ENCODE results near the gene CHCHD10.

Gene CHCHD10

GRCh38 chr22:23793326-23793725 is 25.6 kb upstream of the CHCHD10 start:
- H3K4me3 ChIP-seq (ENCODE audit: low read length), result no peak overlapping the region
- no peak for TF ChIP-seq ZNF274 (IDR thresholded peaks at IDR 0.05; ENCODE audit: low read depth, low read length)

DNA sequence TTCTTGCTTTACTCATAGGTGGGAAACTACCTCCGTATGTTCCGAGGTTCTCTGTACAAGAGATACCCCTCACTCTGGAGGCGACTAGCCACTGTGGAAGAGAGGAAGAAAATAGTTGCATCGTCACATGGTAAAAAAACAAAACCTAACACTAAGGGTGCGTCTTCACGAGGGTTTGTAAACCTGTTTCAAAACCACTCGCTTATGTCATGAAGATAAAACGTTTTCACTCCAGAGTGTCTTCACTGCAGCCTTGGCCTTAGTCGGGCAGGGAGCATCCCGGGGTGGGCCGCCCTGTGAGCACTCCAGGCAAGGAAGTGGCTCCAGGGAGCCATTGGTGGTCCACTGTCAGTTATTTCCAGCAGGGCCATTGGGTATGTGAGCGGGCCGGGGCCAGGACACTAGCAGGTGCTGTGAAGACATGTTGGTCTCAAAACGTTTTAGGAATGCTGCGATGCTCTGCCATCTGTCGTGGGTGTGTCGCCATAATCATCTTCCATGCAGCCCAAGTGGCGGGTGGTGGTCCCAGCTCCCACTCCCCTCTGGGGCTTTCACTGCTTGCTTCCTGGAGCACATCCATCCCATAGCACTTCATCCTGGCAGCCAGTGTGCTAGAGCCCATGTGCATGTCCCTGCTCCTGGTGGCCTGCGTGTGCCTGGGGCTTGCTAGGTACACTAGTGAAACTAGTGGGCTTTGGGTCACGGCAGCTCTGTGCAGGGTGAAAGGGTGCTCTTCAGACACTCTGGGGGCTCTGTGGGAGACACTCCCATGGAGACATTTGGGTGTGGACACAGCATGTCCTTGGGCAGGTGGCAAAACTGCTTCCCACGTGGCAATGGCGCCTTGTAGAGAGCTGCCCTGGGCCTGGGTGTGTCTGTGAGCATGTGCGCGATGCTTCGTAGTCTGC is 24.2 kb upstream of the CHCHD10 start:
- no peak overlapping the region for H3K4me3 ChIP-seq (ENCODE audit: low read length)
- TF ChIP-seq ZNF274 (IDR thresholded peaks at IDR 0.05; ENCODE audit: low read depth, low read length), result no peak

DNA sequence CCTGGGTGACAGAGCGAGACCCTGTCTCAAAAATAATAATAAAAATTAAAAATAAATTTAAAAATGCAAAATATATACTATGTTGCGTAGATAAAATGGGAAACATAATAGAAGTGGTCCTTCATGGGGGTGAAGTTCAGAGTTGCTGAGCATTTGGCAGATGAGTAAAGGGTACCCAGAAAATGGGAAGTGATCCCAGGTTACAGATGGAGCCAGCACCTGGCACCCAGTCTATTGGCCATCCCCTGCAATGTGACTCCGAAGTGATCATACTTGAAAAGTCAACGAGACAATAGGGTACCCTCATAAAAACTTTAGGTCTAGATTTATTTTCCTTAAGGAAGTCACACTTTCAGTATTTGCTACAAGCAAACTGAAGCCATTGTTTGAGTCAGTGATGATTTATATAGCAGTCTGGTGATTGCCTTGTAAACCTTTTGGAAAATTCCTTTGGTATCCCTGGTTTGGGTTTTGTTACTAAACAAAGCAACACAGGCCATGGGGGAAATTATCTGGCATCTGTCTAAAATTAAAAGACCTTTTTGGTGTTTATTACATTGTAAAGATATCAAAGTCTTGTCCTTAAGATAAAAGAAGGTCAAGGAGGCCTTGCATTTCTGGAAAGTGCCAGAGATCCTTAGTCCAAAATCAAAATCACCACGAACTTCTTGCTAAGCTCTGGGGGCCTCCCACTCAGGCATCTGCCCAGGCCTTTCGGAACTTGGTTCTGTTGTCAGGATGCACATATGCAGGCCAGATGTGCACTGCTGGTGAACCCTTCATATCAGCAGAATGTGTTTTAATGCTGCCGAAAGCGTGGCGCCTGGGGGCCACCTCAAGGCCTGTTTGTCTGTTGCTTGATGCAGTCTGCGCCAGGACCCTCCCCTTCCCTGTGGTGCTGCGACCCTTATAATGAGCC is 23.3 kb upstream of the CHCHD10 start:
- H3K4me3 ChIP-seq (ENCODE audit: low read length), result no peak overlapping the region
- no peak for TF ChIP-seq ZNF274 (IDR thresholded peaks at IDR 0.05; ENCODE audit: low read depth, low read length)

DNA sequence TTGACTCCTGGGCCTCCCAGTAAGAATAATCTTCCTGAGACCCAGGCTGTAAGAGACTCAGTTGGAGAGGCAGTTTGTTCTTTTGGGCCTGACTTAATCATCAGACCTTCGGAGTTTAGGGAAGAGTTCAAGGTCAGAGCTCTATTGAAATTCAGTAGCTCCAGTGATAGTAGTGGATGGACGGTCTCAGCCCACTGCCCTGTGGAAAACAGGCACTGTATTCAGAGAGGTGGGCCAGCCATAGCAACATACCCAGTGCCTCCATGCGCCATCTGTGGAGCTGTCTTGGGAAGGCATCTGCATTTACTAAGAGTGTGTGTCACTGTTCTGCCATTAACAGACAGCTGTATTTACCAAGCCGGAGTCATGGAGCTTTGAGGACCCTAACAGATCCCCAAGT is 21.9 kb upstream of the CHCHD10 start:
- no peak overlapping the region for H3K4me3 ChIP-seq (ENCODE audit: low read length)

GRCh38 chr22:23789121-23789520 is 21.3 kb upstream of the CHCHD10 start:
- no peak overlapping the region for H3K4me3 ChIP-seq (ENCODE audit: low read length)
- TF ChIP-seq ZNF274 (IDR thresholded peaks at IDR 0.05; ENCODE audit: low read depth, low read length), result no peak

More for the DNA sequence above, 21.9 kb upstream of the CHCHD10 start:
- TF ChIP-seq ZNF274 (IDR thresholded peaks at IDR 0.05; ENCODE audit: low read depth, low read length), result no peak

DNA sequence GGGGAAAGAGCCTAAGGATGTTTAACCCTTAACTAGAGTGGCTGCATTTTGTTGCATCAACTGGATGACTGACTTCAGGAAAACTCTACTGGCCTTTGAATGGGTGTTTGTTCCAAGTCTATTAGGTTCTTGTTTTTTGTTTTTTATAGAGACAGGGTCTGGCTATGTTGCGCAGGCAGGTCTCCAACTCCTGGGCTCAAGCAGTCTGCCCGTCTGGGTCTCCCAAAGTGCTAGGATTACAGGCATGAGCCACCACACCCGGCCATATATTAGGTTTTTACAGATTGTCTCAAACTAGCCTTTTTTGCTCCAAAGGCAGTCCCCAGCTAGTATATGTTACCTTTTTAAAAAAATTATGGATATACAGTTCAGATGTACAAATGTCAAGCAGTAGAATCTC is 20.1 kb upstream of the CHCHD10 start:
- no peak for TF ChIP-seq ZNF274 (IDR thresholded peaks at IDR 0.05; ENCODE audit: low read depth, low read length)

GRCh38 chr22:23787600-23787896 is 19.8 kb upstream of the CHCHD10 start:
- H3K4me3 ChIP-seq (ENCODE audit: low read length), result peak overlapping the region; percentile 98
- no peak for TF ChIP-seq ZNF274 (IDR thresholded peaks at IDR 0.05; ENCODE audit: low read depth, low read length)

More for the DNA sequence above, 20.1 kb upstream of the CHCHD10 start:
- H3K4me3 ChIP-seq (ENCODE audit: low read length), result peak overlapping the region; percentile 98

- TF ChIP-seq ZNF274 (IDR thresholded peaks at IDR 0.05; ENCODE audit: low read depth, low read length), result no peak
- peak within 1 kb of the TSS; percentile 98 for H3K4me3 ChIP-seq (ENCODE audit: low read length)
These were observed 19.2 kb upstream of the CHCHD10 start, which contains the start of gene SMARCB1 for GRCh38 chr22:23786752-23787599. SMARCB1 (plus strand) TSS chr22:23786966; CDS start chr22:23787170, 204 bp downstream.

GRCh38 chr22:23786261-23786710 is 18.5 kb upstream of the CHCHD10 start:
- peak overlapping the region; percentile 98; the same call in 1 of the 2 replicates for H3K4me3 ChIP-seq (ENCODE audit: low read length)
- no peak for TF ChIP-seq ZNF274 (IDR thresholded peaks at IDR 0.05; ENCODE audit: low read depth, low read length)

DNA sequence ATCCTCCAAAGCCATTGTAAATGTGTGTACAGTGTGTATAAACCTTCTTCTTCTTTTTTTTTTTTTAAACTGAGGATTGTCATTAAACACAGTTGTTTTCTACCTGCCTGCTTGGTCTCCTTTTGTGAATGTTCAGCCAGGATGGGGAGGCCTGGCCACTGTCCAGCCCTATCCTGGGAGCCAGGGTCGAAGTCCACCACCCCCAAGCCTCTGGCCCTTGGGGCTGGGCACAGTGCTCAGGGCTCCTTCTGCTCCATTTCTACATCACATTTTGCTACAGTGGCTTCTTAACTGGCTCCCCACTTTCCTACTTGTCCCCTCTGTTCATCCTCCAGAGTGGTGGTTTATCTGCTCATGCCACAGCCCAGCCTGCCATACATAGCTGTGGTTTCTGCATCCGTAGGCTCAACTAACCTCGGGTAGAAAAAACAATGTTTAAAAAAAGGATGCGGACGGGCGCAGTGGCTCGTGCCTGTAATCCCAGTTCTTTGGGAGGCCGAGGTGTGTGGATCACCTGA is 16.5 kb upstream of the CHCHD10 start:
- H3K4me3 ChIP-seq (ENCODE audit: low read length), result no peak overlapping the region
- TF ChIP-seq ZNF274 (IDR thresholded peaks at IDR 0.05; ENCODE audit: low read depth, low read length), result no peak

DNA sequence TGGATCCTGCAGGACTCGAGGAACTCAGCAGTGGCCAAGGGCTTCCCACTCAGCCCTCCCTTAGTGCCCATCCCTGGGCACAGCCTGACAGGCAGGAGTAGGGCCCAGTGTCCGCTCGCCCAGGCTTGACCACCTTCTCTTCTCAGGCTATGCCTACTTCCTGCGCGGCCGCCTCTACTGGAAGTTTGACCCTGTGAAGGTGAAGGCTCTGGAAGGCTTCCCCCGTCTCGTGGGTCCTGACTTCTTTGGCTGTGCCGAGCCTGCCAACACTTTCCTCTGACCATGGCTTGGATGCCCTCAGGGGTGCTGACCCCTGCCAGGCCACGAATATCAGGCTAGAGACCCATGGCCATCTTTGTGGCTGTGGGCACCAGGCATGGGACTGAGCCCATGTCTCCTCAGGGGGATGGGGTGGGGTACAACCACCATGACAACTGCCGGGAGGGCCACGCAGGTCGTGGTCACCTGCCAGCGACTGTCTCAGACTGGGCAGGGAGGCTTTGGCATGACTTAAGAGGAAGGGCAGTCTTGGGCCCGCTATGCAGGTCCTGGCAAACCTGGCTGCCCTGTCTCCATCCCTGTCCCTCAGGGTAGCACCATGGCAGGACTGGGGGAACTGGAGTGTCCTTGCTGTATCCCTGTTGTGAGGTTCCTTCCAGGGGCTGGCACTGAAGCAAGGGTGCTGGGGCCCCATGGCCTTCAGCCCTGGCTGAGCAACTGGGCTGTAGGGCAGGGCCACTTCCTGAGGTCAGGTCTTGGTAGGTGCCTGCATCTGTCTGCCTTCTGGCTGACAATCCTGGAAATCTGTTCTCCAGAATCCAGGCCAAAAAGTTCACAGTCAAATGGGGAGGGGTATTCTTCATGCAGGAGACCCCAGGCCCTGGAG is 15.7 kb upstream of the CHCHD10 start:
- no peak for TF ChIP-seq ZNF274 (IDR thresholded peaks at IDR 0.05; ENCODE audit: low read depth, low read length)
- H3K4me3 ChIP-seq (ENCODE audit: low read length), result no peak overlapping the region

DNA sequence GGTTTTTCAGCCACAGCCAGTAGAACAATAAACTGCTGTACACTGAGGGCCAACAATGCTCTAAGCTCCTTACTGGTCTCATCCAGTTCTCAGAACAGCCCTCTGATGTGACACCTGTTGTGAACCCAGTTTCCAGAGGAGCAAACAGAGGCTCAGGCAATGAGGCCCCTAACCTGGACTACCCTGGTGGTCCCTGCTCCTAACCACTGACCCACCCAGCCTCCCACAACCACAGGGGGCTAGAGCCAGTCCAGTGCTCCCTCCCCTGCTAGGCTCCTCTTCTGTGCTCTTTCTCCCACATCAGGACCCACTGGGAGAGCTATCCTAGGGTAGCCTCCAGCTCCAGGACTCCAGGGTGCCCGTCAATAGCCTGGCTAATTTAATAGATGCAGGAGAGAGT is 14.9 kb upstream of the CHCHD10 start:
- no peak overlapping the region for H3K4me3 ChIP-seq (ENCODE audit: low read length)
- no peak for TF ChIP-seq ZNF274 (IDR thresholded peaks at IDR 0.05; ENCODE audit: low read depth, low read length)

DNA sequence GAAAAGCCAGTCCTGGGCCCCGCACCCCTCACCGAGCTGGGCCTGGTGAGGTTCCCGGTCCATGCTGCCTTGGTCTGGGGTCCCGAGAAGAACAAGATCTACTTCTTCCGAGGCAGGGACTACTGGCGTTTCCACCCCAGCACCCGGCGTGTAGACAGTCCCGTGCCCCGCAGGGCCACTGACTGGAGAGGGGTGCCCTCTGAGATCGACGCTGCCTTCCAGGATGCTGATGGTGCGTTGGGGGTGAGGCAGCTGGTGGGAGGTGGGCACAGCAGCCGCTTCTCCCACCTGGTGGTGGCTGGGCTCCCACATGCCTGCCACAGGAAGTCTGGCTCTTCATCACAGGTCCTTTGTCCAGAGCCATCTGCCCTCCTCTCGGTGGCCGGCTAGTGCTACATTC is 14.5 kb upstream of the CHCHD10 start:
- no peak for TF ChIP-seq ZNF274 (IDR thresholded peaks at IDR 0.05; ENCODE audit: low read depth, low read length)
- no peak overlapping the region for H3K4me3 ChIP-seq (ENCODE audit: low read length)
